ENCODE data around the gene CKLF. TPM values are rescaled to one million over a fixed set of nuclear protein-coding genes. Genes with fewer than 3 reads are reported as not detected.

The CKLF gene
- polyA plus RNA-seq, 1 of the 3 experiments (the other 2 are of a cell fraction): 211 TPM

GRCh38 chr16:66562409-66562808 lies 10.0 kb downstream of the CKLF start:
- Histone ChIP-seq H3K4me2 (no peak overlapping the region), H2AFZ (ENCODE audit: low read depth) (no peak overlapping the region)
- WGBS (ENCODE audit: low lambda C conversion rate): 95% methylated on average over 1 of the region's 1 CpG

GRCh38 chr16:66562986-66563385 lies 10.6 kb downstream of the CKLF start:
- ChIA-PET POLR2A (interaction anchor here (1.1 kb wide), 1 partner anchor 41 kb away, joined by 3 read pairs; no protein-coding TSS in a partner anchor), CTCF (interaction anchor here (0.7 to 2.5 kb wide), 9 partner anchors 11 to 305 kb away, joined by 3 to 11 read pairs (median 4); partner anchors contain the start of gene CKLF)
- no peak overlapping the region for H3K4me3 ChIP-seq (ENCODE audit: low read depth in 2 of 2, low read length in 1 of 2)
- H3K27ac ChIP-seq (ENCODE audit: low read depth in 2 of 2, low read length in 1 of 2): peak overlapping the region in 1 of 2 experiments; percentile 60; a peak in 1 of 4 replicates
- whole genome bisulfite sequencing (ENCODE audit: low lambda C conversion rate): 89% methylated on average over 2 of the region's 2 CpGs
- no peaks in the 10 kb centered on the region for H3K9me3 ChIP-seq
- DNase-seq: no peak
- H3K36me3 ChIP-seq (replicated peaks in 1 of 2; ENCODE audit: control insufficient read depth in 1 of 2, insufficient read depth in 2 of 2, low read length in 1 of 2): peaks cover 61 to 69% of the 10 kb centered on the region in 2 experiments
- no peaks in the 10 kb centered on the region for H3K27me3 ChIP-seq (ENCODE audit: insufficient read depth)
- H2AFZ ChIP-seq (ENCODE audit: low read depth): no peak overlapping the region
- no peak overlapping the region for H3K9ac ChIP-seq
- no peaks in the 10 kb centered on the region for H4K20me1 ChIP-seq (ENCODE audit: insufficient read depth)
- H3F3A ChIP-seq (replicated peaks; ENCODE audit: insufficient read depth): peaks cover 34% of the 10 kb centered on the region
- H3K4me2 ChIP-seq: 0 out of 2 replicates have a peak overlapping the region, but pooled peaks have one; percentile 9
- H3K9me2 ChIP-seq: no peaks in the 10 kb centered on the region
- 0 out of 4 replicates have a peak, but pooled peaks cover 0 to 3% of the 10 kb centered on the region in 2 experiments for H3K4me1 ChIP-seq (ENCODE audit: control insufficient read depth in 1 of 2, insufficient read depth in 2 of 2, low read depth in 1 of 2, low read length in 1 of 2)
- H3K79me2 ChIP-seq (ENCODE audit: insufficient read depth): peaks cover 31% of the 10 kb centered on the region; the same call in 1 of the 2 replicates
- no peak for TF ChIP-seq JUND (IDR thresholded peaks at IDR 0.05)
- no peak for TF ChIP-seq IRF3 (IDR thresholded peaks at IDR 0.05; ENCODE audit: low read depth, low read length)
- no peak for TF ChIP-seq RAD21 (IDR thresholded peaks at IDR 0.05; ENCODE audit: low read length)
- no peak for TF ChIP-seq MXI1 (IDR thresholded peaks at IDR 0.05; ENCODE audit: low read depth, low read length)
- no peak for TF ChIP-seq YY1 (IDR thresholded peaks at IDR 0.05; ENCODE audit: low read depth)
- no peak for TF ChIP-seq TCF12 (IDR thresholded peaks at IDR 0.05)
- no peak for TF ChIP-seq PBX3 (IDR thresholded peaks at IDR 0.05)
- TF ChIP-seq CHD2 (IDR thresholded peaks at IDR 0.05; ENCODE audit: low read length, partially characterized antibody): no peak
- TF ChIP-seq GABPA (IDR thresholded peaks at IDR 0.05; ENCODE audit: low read depth): no peak
- no peak for TF ChIP-seq MEF2A (IDR thresholded peaks at IDR 0.05; ENCODE audit: borderline replicate concordance, low read depth)
- no peak for TF ChIP-seq CTCF (IDR thresholded peaks at IDR 0.05)
- TF ChIP-seq ZBTB33 (IDR thresholded peaks at IDR 0.05; ENCODE audit: borderline replicate concordance, low read depth): no peak

More at GRCh38 chr16:66562409-66562808, 10.0 kb downstream of the CKLF start:
- H3K4me3 ChIP-seq (ENCODE audit: low read depth in 2 of 2, low read length in 1 of 2): no peak overlapping the region
- no peak for DNase-seq
- CTCF ChIA-PET: interaction anchor here (0.7 to 2.5 kb wide), 10 partner anchors 11 to 305 kb away, joined by 3 to 11 read pairs (median 4); partner anchors contain the start of gene CKLF
- H3K4me1 ChIP-seq (ENCODE audit: control insufficient read depth in 1 of 2, insufficient read depth in 2 of 2, low read depth in 1 of 2, low read length in 1 of 2): 0 out of 4 replicates have a peak, but pooled peaks cover 0 to 3% of the 10 kb centered on the region in 2 experiments
- H3K9me2 ChIP-seq: no peaks in the 10 kb centered on the region
- no peaks in the 10 kb centered on the region for H4K20me1 ChIP-seq (ENCODE audit: insufficient read depth)
- H3K79me2 ChIP-seq (ENCODE audit: insufficient read depth): peaks cover 36% of the 10 kb centered on the region; the same call in 1 of the 2 replicates
- POLR2A ChIA-PET: interaction anchor here (1.1 kb wide), 1 partner anchor 41 kb away, joined by 3 read pairs; no protein-coding TSS in a partner anchor
- no peaks in the 10 kb centered on the region for H3K27me3 ChIP-seq (ENCODE audit: insufficient read depth)
- H3K36me3 ChIP-seq (replicated peaks in 1 of 2; ENCODE audit: control insufficient read depth in 1 of 2, insufficient read depth in 2 of 2, low read length in 1 of 2): peaks cover 58 to 68% of the 10 kb centered on the region in 2 experiments
- no peak overlapping the region for H3K9ac ChIP-seq
- TF ChIP-seq MAX (IDR thresholded peaks at IDR 0.05; ENCODE audit: low read depth) (no peak), EZH2phosphoT487 (IDR thresholded peaks at IDR 0.05; ENCODE audit: borderline replicate concordance, low read depth) (no peak), CTCF (IDR thresholded peaks at IDR 0.05) (peak; percentile 23)
- H3F3A ChIP-seq (replicated peaks; ENCODE audit: insufficient read depth): peaks cover 29% of the 10 kb centered on the region
- no peaks in the 10 kb centered on the region for H3K9me3 ChIP-seq
- H3K27ac ChIP-seq (ENCODE audit: low read depth in 2 of 2, low read length in 1 of 2): peak overlapping the region in 1 of 2 experiments; percentile 60; a peak in 1 of 4 replicates

Measured in SK-N-SH (cell line).